Gastroesophageal sphincter (tissue), 3 donors: ENCODE measurements around the gene MACIR.

Source experiments
- POLR2A ChIP-seq, 2 donors: fragments of 450-650 bp; IDR thresholded peaks; one replicate each; pipeline ENCODE4 v1.6.1; 2017; ENCODE audit warnings: antibody characterized with exemption in 2 of 2, mild to moderate bottlenecking in 2 of 2, moderate library complexity in 1 of 2
- POLR2AphosphoS5 ChIP-seq: sonication (generic); formaldehyde crosslinking; IDR thresholded peaks from one replicate; pipeline ENCODE4 v1.6.1; 2017; ENCODE audit warnings: antibody characterized with exemption
- TF ChIP-seq, protein P1 (sequence below), 4 experiments: fragments of 200-600 bp in 2 of 4; fragments of 450-650 bp in 2 of 4; sonication (generic) in 1 of 4; IDR thresholded peaks; one replicate each; pipeline ENCODE4 v1.5.1; 2017 to 2019; ENCODE audit warnings: antibody characterized with exemption in 4 of 4, mild to moderate bottlenecking in 2 of 4, moderate library complexity in 2 of 4

DNA sequence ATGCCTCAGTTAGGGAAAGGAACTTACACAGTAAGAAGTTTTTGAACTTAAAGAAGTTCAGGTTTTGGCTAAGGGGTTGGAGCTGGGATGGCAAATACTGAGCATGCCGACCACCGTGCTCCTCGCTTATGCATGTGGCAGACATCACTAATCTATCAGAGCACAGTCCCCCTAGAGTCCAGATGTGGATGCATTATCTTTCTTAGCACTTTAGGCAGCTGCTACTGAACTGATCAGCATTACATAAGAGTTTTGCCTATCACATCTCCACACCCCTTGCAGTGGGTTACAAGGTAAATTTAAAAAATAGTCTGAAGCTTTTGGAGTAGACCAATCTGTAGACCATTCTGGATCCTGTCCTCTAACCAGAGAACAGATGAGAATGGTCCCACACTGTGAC, 22.4 kb downstream of the MACIR start:
- TF ChIP-seq, protein P1, sequence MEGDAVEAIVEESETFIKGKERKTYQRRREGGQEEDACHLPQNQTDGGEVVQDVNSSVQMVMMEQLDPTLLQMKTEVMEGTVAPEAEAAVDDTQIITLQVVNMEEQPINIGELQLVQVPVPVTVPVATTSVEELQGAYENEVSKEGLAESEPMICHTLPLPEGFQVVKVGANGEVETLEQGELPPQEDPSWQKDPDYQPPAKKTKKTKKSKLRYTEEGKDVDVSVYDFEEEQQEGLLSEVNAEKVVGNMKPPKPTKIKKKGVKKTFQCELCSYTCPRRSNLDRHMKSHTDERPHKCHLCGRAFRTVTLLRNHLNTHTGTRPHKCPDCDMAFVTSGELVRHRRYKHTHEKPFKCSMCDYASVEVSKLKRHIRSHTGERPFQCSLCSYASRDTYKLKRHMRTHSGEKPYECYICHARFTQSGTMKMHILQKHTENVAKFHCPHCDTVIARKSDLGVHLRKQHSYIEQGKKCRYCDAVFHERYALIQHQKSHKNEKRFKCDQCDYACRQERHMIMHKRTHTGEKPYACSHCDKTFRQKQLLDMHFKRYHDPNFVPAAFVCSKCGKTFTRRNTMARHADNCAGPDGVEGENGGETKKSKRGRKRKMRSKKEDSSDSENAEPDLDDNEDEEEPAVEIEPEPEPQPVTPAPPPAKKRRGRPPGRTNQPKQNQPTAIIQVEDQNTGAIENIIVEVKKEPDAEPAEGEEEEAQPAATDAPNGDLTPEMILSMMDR (IDR thresholded peaks at IDR 0.05) = no peak
- TF ChIP-seq POLR2A (IDR thresholded peaks at IDR 0.05) (no peak), POLR2AphosphoS5 (no peak)
